Suprapubic skin (tissue), 3 donors: Measurements from ENCODE around the gene MTCL1.

Experiments used
- EP300 ChIP-seq: sonication (generic); formaldehyde crosslinking; IDR thresholded peaks from one replicate; pipeline ENCODE4 v1.6.1; 2017; ENCODE audit warnings: antibody characterized with exemption
- TF ChIP-seq, protein P1 (sequence below), 2 donors: fragments of 200-600 bp in 1 of 2; fragments of 450-650 bp in 1 of 2; sonication (generic) in 1 of 2; IDR thresholded peaks; one replicate each; pipeline ENCODE4 v1.5.1; 2016 to 2019; ENCODE audit warnings: antibody characterized with exemption in 2 of 2, mild to moderate bottlenecking in 1 of 2, moderate library complexity in 1 of 2

DNA sequence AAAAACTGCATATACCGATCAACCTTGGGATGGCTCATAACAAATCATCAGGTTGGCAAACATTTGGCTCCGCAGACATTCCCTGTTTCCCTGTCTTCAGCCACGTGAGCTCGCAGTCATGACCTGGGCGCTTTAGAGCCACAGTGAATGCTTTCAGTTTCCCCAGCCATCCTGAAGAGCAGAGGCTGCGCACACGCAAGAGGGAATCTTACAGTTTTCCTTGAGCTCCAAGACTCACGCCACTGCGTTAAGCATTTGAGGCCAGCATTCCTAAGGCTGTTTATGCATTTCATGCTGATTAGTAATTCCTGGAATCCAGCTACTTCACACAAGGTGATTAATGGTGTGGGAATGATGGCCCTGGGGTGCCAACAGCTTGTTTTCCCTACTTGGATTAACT is 95.1 kb downstream of the MTCL1 start:
- TF ChIP-seq, protein P1, sequence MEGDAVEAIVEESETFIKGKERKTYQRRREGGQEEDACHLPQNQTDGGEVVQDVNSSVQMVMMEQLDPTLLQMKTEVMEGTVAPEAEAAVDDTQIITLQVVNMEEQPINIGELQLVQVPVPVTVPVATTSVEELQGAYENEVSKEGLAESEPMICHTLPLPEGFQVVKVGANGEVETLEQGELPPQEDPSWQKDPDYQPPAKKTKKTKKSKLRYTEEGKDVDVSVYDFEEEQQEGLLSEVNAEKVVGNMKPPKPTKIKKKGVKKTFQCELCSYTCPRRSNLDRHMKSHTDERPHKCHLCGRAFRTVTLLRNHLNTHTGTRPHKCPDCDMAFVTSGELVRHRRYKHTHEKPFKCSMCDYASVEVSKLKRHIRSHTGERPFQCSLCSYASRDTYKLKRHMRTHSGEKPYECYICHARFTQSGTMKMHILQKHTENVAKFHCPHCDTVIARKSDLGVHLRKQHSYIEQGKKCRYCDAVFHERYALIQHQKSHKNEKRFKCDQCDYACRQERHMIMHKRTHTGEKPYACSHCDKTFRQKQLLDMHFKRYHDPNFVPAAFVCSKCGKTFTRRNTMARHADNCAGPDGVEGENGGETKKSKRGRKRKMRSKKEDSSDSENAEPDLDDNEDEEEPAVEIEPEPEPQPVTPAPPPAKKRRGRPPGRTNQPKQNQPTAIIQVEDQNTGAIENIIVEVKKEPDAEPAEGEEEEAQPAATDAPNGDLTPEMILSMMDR (IDR thresholded peaks at IDR 0.05), result no peak
- TF ChIP-seq EP300, result no peak
